IMR-90 (cell line): Measurements from ENCODE around the gene TNS1.

Source experiments
- CEBPB ChIP-seq: IDR thresholded peaks from 2 replicates; pipeline ENCODE4 v1.6.1; 2012; ENCODE audit warnings: low read depth, low read length, improper control_type of control experiment
- CTCF ChIP-seq: conservative IDR thresholded peaks from 2 replicates; pipeline ENCODE4 v1.5.1; 2012; ENCODE audit warnings: mild to moderate bottlenecking, low read depth, low read length, improper control_type of control experiment
- MXI1 ChIP-seq: IDR thresholded peaks from 2 replicates; pipeline ENCODE4 v1.6.1; 2012; ENCODE audit warnings: low read depth, mild to moderate bottlenecking, low read length, moderate library complexity, borderline replicate concordance
- POLR2A ChIP-seq: IDR thresholded peaks from 2 replicates; pipeline ENCODE4 v1.6.1; 2012; ENCODE audit warnings: mild to moderate bottlenecking, low read depth, low read length
- RAD21 ChIP-seq: IDR thresholded peaks from 2 replicates; pipeline ENCODE4 v1.6.1; 2012; ENCODE audit warnings: low read length, improper control_type of control experiment
- RCOR1 ChIP-seq: IDR thresholded peaks from 2 replicates; pipeline ENCODE4 v1.6.1; 2012; ENCODE audit warnings: mild to moderate bottlenecking, low read length, improper control_type of control experiment; ENCODE audit not compliant: insufficient replicate concordance
- SMC3 ChIP-seq: fragments of 150-350 bp; IDR thresholded peaks from 2 replicates; pipeline ENCODE4 v1.6.1; 2016; ENCODE audit warnings: low read depth, mild to moderate bottlenecking, antibody characterized with exemption, low read length, moderate library complexity

- TF ChIP-seq RAD21 (no peak), CTCF (no peak), CEBPB (no peak), SMC3 (no peak), MXI1 (no peak), RCOR1 (no peak), POLR2A (no peak)
These were observed 46.8 kb downstream of the TNS1 start for GRCh38 chr2:217955881-217956493.
